ENCODE measurements around the gene TSC22D1. TPM values are rescaled to one million over a fixed set of nuclear protein-coding genes. Genes with fewer than 3 reads are reported as not detected.

The TSC22D1 gene
- total RNA-seq, 2 experiments from 2014 or later, result 4.4 to 5.6 TPM

- no peaks in the 10 kb centered on the region for H3K9me3 Mint-ChIP-seq
- DNase-seq, result no peak
- intact Hi-C loops (cut with micrococcal nuclease), result no loop called here
- POLR2A ChIA-PET, result no interaction called here
- no peak overlapping the region for H3K4me3 Mint-ChIP-seq
- CTCF ChIA-PET, result no interaction called here
- peaks cover 9% of the 10 kb centered on the region for H3K27me3 Mint-ChIP-seq
- H3K4me1 Mint-ChIP-seq (ENCODE audit: low read depth), result no peaks in the 10 kb centered on the region
- no peaks in the 10 kb centered on the region for H3K36me3 Mint-ChIP-seq
- no peak overlapping the region for H3K27ac Mint-ChIP-seq
Observed at GRCh38 chr13:44388427-44389059, 187.6 kb downstream of the TSC22D1 start.

GRCh38 chr13:44386913-44387556, 189.1 kb downstream of the TSC22D1 start:
- no peaks in the 10 kb centered on the region for H3K4me1 Mint-ChIP-seq (ENCODE audit: low read depth)
- no peak overlapping the region for H3K27ac Mint-ChIP-seq
- H3K9me3 Mint-ChIP-seq, result no peaks in the 10 kb centered on the region
- ChIA-PET CTCF (no interaction called here), POLR2A (no interaction called here)
- DNase-seq, result no peak
- intact Hi-C loops (cut with micrococcal nuclease), result no loop called here
- H3K4me3 Mint-ChIP-seq, result no peak overlapping the region
- H3K27me3 Mint-ChIP-seq, result no peaks in the 10 kb centered on the region
- H3K36me3 Mint-ChIP-seq, result no peaks in the 10 kb centered on the region

- H3K36me3 Mint-ChIP-seq, result no peaks in the 10 kb centered on the region
- H3K27ac Mint-ChIP-seq, result no peak overlapping the region
- intact Hi-C loops (cut with micrococcal nuclease), result no loop called here
- ChIA-PET POLR2A (no interaction called here), CTCF (no interaction called here)
- H3K4me1 Mint-ChIP-seq (ENCODE audit: low read depth), result no peaks in the 10 kb centered on the region
- H3K27me3 Mint-ChIP-seq, result peaks cover 4% of the 10 kb centered on the region
- DNase-seq, result no peak
- no peaks in the 10 kb centered on the region for H3K9me3 Mint-ChIP-seq
- no peak overlapping the region for H3K4me3 Mint-ChIP-seq
Observed at GRCh38 chr13:44385847-44386246, 190.3 kb downstream of the TSC22D1 start.

GRCh38 chr13:44385401-44385800, 190.7 kb downstream of the TSC22D1 start:
- no peaks in the 10 kb centered on the region for H3K9me3 Mint-ChIP-seq
- DNase-seq, result no peak
- peaks cover 4% of the 10 kb centered on the region for H3K27me3 Mint-ChIP-seq
- intact Hi-C loops (cut with micrococcal nuclease), result no loop called here
- ChIA-PET POLR2A (no interaction called here), CTCF (no interaction called here)
- H3K4me3 Mint-ChIP-seq, result no peak overlapping the region
- H3K36me3 Mint-ChIP-seq, result no peaks in the 10 kb centered on the region
- H3K27ac Mint-ChIP-seq, result no peak overlapping the region
- H3K4me1 Mint-ChIP-seq (ENCODE audit: low read depth), result no peaks in the 10 kb centered on the region

- no peak overlapping the region for H3K4me3 Mint-ChIP-seq
- no peaks in the 10 kb centered on the region for H3K4me1 Mint-ChIP-seq (ENCODE audit: low read depth)
- intact Hi-C loops (cut with micrococcal nuclease), result no loop called here
- no peak overlapping the region for H3K27ac Mint-ChIP-seq
- no peak for DNase-seq
- CTCF ChIA-PET, result no interaction called here
- no peaks in the 10 kb centered on the region for H3K9me3 Mint-ChIP-seq
- POLR2A ChIA-PET, result no interaction called here
- H3K27me3 Mint-ChIP-seq, result peaks cover 4% of the 10 kb centered on the region
- no peaks in the 10 kb centered on the region for H3K36me3 Mint-ChIP-seq
Observed at GRCh38 chr13:44384778-44385177, 191.4 kb downstream of the TSC22D1 start.

- intact Hi-C loops (cut with micrococcal nuclease), result no loop called here
- DNase-seq, result no peak
- Mint-ChIP-seq H3K27me3 (peaks cover 4% of the 10 kb centered on the region), H3K27ac (no peak overlapping the region), H3K36me3 (no peaks in the 10 kb centered on the region), H3K4me3 (no peak overlapping the region), H3K4me1 (ENCODE audit: low read depth) (no peaks in the 10 kb centered on the region), H3K9me3 (no peaks in the 10 kb centered on the region)
- CTCF ChIA-PET, result no interaction called here
- POLR2A ChIA-PET, result no interaction called here
Observed at GRCh38 chr13:44383945-44384344, 192.2 kb downstream of the TSC22D1 start.

GRCh38 chr13:44382635-44383145, 193.4 kb downstream of the TSC22D1 start:
- intact Hi-C loops (cut with micrococcal nuclease), result no loop called here
- no peaks in the 10 kb centered on the region for H3K36me3 Mint-ChIP-seq
- H3K27me3 Mint-ChIP-seq, result peaks cover 5% of the 10 kb centered on the region
- H3K27ac Mint-ChIP-seq, result no peak overlapping the region
- H3K4me3 Mint-ChIP-seq, result no peak overlapping the region
- H3K9me3 Mint-ChIP-seq, result no peaks in the 10 kb centered on the region
- ChIA-PET CTCF (no interaction called here), POLR2A (no interaction called here)
- DNase-seq, result no peak
- no peaks in the 10 kb centered on the region for H3K4me1 Mint-ChIP-seq (ENCODE audit: low read depth)

Other genes with a start within 250 kb of the TSC22D1 start
- gene SERP2, start 202.5 kb downstream of the TSC22D1 start, total RNA-seq, result not detected

Data from activated CD4-positive, alpha-beta memory T cell treated with anti-CD3 and anti-CD28 coated beads for 36 hours (primary cell).